Osteoblast (primary cell): ENCODE measurements around the gene ZNF74. TPM values are rescaled to one million over a fixed set of nuclear protein-coding genes. Genes with fewer than 3 reads are reported as not detected.
"Not testable (repeated sequence)": the region's sequence is repeated elsewhere in the genome, so short reads cannot be mapped to it uniquely, and the experiment has no call there.

Experiments
- DNase-seq: peaks from one replicate; pipeline ENCODE4 v3.0.0; 2011; ENCODE audit warnings: low spot score, mixed read lengths; ENCODE audit not compliant: insufficient read length; ENCODE audit errors: missing footprints
- H2AFZ ChIP-seq: 2 replicates; pipeline ENCODE4 v1.6.0; 2011; ENCODE audit warnings: mild to moderate bottlenecking, low read length
- H3K27ac ChIP-seq: 2 replicates; pipeline ENCODE4 v1.5.1; 2011; ENCODE audit warnings: mild to moderate bottlenecking, low read depth, low read length, moderate library complexity
- H3K27me3 ChIP-seq: 2 replicates; pipeline ENCODE4 v1.6.0; 2012; ENCODE audit warnings: mild to moderate bottlenecking, control low read depth, inconsistent platforms, low read length, moderate library complexity; ENCODE audit not compliant: insufficient read depth
- H3K36me3 ChIP-seq: 2 replicates; pipeline ENCODE4 v1.5.1; 2011; ENCODE audit warnings: mild to moderate bottlenecking, low read length, control low read depth, moderate library complexity; ENCODE audit not compliant: insufficient read depth
- H3K4me1 ChIP-seq: 2 replicates; pipeline ENCODE4 v1.5.1; 2011; ENCODE audit warnings: mild to moderate bottlenecking, low read length, control low read depth, moderate library complexity; ENCODE audit not compliant: insufficient read depth
- H3K4me2 ChIP-seq: 2 replicates; pipeline ENCODE4 v1.6.0; 2011; ENCODE audit warnings: mild to moderate bottlenecking, low read length; ENCODE audit not compliant: insufficient read depth
- H3K4me3 ChIP-seq: fragments of 200-600 bp; sonication (generic); 3 replicates; pipeline ENCODE4 v1.5.1; 2012; ENCODE audit warnings: mild to moderate bottlenecking, low read length, inconsistent platforms; ENCODE audit not compliant: insufficient read depth
- H3K79me2 ChIP-seq: 2 replicates; pipeline ENCODE4 v1.6.0; 2012; ENCODE audit warnings: mild to moderate bottlenecking, low read length, control low read depth, inconsistent platforms; ENCODE audit not compliant: insufficient read depth
- H3K9me3 ChIP-seq: 2 replicates; pipeline ENCODE4 v1.5.1; 2011; ENCODE audit warnings: low read depth, low read length, control low read depth
- H4K20me1 ChIP-seq: 2 replicates; pipeline ENCODE4 v1.6.0; 2012; ENCODE audit warnings: mild to moderate bottlenecking, low read length, control low read depth; ENCODE audit not compliant: insufficient read depth
- CTCF ChIP-seq: IDR thresholded peaks from 2 replicates; pipeline ENCODE4 v1.5.1; 2011; ENCODE audit warnings: mild to moderate bottlenecking, low read depth, low read length, moderate library complexity; ENCODE audit errors: extremely low read depth
- total RNA-seq: library from RNA; depleted of rRNA; stranded (reverse); fragments of >200 nt; gene quantifications from 2 replicates; pipeline ENCODE4 v1.2.3, GENCODE V29; 2012

Gene ZNF74
- total RNA-seq, 1 donor = 13.8 TPM

GRCh38 chr22:20390394-20390907 is 3.5 kb upstream of the ZNF74 start:
- H4K20me1 ChIP-seq = no peaks in the 10 kb centered on the region
- peaks cover 8% of the 10 kb centered on the region for H3K79me2 ChIP-seq
- H3K27me3 ChIP-seq = peaks cover 6% of the 10 kb centered on the region
- DNase-seq = no peak
- no peaks in the 10 kb centered on the region for H3K9me3 ChIP-seq
- no peak overlapping the region for H2AFZ ChIP-seq
- no peaks in the 10 kb centered on the region for H3K36me3 ChIP-seq
- H3K4me3 ChIP-seq = no peak overlapping the region
- H3K4me1 ChIP-seq = peaks cover 3% of the 10 kb centered on the region
- TF ChIP-seq CTCF = no peak
- H3K27ac ChIP-seq = no peak overlapping the region
- no peak overlapping the region for H3K4me2 ChIP-seq

- TF ChIP-seq CTCF = no peak
Observed at GRCh38 chr22:20391222-20391621, 2.7 kb upstream of the ZNF74 start.

GRCh38 chr22:20392365-20392881 is 1.5 kb upstream of the ZNF74 start:
- not testable (repeated sequence) for DNase-seq, H3K4me3 ChIP-seq, H3K4me2 ChIP-seq, H3K4me1 ChIP-seq, H3K27ac ChIP-seq, H3K27me3 ChIP-seq, H3K36me3 ChIP-seq, H3K9me3 ChIP-seq, H2AFZ ChIP-seq, H4K20me1 ChIP-seq
- peaks cover 11% of the 10 kb centered on the region for H3K79me2 ChIP-seq

More at GRCh38 chr22:20391222-20391621, 2.7 kb upstream of the ZNF74 start:
- peaks cover 4% of the 10 kb centered on the region for H3K4me1 ChIP-seq
- H2AFZ ChIP-seq = no peak overlapping the region
- H3K27me3 ChIP-seq = peaks cover 6% of the 10 kb centered on the region
- H3K9me3 ChIP-seq = no peaks in the 10 kb centered on the region
- H3K79me2 ChIP-seq = peaks cover 8% of the 10 kb centered on the region
- no peak overlapping the region for H3K27ac ChIP-seq
- no peak overlapping the region for H3K4me3 ChIP-seq
- H3K4me2 ChIP-seq = no peak overlapping the region
- no peaks in the 10 kb centered on the region for H3K36me3 ChIP-seq
- H4K20me1 ChIP-seq = no peaks in the 10 kb centered on the region
- no peak for DNase-seq

- H3K27me3 ChIP-seq = no peaks in the 10 kb centered on the region
- peaks cover 3% of the 10 kb centered on the region for H4K20me1 ChIP-seq
- H3K4me2 ChIP-seq = peak overlapping the region; percentile 95
- H3K9me3 ChIP-seq = no peaks in the 10 kb centered on the region
- H3K79me2 ChIP-seq = peaks cover 15% of the 10 kb centered on the region
- DNase-seq = no peak
- no peaks in the 10 kb centered on the region for H3K36me3 ChIP-seq
- peaks cover 9% of the 10 kb centered on the region for H3K4me1 ChIP-seq
- no peak for TF ChIP-seq CTCF
- H2AFZ ChIP-seq = peak overlapping the region; percentile 99
- H3K4me3 ChIP-seq = peak overlapping the region; percentile 93
- peak overlapping the region; percentile 54 for H3K27ac ChIP-seq
Observed at GRCh38 chr22:20392983-20393704, 807 bp upstream of the ZNF74 start.
